ENCODE measurements around the gene ZNF488. TPM values are rescaled to one million over a fixed set of nuclear protein-coding genes. Genes with fewer than 3 reads are reported as not detected.

ZNF488 gene
- total RNA-seq, 2 donors from 2014 or later, result not detected

GRCh38 chr10:47400786-47401185 is 16.7 kb upstream of the ZNF488 start:
- TF ChIP-seq, protein P1, sequence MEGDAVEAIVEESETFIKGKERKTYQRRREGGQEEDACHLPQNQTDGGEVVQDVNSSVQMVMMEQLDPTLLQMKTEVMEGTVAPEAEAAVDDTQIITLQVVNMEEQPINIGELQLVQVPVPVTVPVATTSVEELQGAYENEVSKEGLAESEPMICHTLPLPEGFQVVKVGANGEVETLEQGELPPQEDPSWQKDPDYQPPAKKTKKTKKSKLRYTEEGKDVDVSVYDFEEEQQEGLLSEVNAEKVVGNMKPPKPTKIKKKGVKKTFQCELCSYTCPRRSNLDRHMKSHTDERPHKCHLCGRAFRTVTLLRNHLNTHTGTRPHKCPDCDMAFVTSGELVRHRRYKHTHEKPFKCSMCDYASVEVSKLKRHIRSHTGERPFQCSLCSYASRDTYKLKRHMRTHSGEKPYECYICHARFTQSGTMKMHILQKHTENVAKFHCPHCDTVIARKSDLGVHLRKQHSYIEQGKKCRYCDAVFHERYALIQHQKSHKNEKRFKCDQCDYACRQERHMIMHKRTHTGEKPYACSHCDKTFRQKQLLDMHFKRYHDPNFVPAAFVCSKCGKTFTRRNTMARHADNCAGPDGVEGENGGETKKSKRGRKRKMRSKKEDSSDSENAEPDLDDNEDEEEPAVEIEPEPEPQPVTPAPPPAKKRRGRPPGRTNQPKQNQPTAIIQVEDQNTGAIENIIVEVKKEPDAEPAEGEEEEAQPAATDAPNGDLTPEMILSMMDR (IDR thresholded peaks at IDR 0.05), result no peak
- Histone ChIP-seq H3K27me3 (replicated peaks; ENCODE audit: insufficient read depth) (no peaks in the 10 kb centered on the region), H3K4me3 (no peak overlapping the region), H3K27ac (no peak overlapping the region), H3K4me1 (ENCODE audit: control insufficient read depth in 1 of 2, low read depth in 2 of 2) (peaks cover 2 to 14% of the 10 kb centered on the region in 2 donors), H3K9me3 (no peaks in the 10 kb centered on the region), H3K36me3 (no peaks in the 10 kb centered on the region)
- no peak for ATAC-seq (ENCODE audit: insufficient number of reproducible peaks, low FRiP score, low read depth)
- no peak for DNase-seq (ENCODE audit: low spot score)

DNA sequence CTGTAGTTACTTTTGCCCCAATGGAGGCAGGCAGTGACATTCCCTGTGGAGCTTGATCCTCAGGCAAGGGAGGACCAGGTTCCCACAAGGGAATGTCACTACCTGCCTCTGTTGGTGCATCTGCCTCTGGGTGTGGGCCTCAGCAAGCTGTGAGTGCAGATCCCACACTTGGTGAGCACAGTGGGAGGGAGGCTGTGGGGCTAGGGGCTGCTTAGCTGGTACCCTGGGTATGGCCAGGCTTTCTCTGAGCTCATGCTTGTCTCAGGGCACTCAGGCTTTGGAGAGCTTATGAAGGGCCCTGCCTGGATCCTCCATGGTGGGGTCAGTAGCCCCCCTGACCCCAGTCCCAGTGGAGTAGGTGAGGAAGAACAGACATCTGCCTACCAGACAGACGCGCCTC is 16.2 kb upstream of the ZNF488 start:
- DNase-seq (ENCODE audit: low spot score) (no peak), ATAC-seq (ENCODE audit: insufficient number of reproducible peaks, low FRiP score, low read depth) (no peak)
- Histone ChIP-seq H3K4me3 (no peak overlapping the region), H3K27ac (no peak overlapping the region), H3K27me3 (replicated peaks; ENCODE audit: insufficient read depth) (no peaks in the 10 kb centered on the region), H3K4me1 (ENCODE audit: control insufficient read depth in 1 of 2, low read depth in 2 of 2) (peaks cover 2 to 14% of the 10 kb centered on the region in 2 donors), H3K9me3 (no peaks in the 10 kb centered on the region), H3K36me3 (no peaks in the 10 kb centered on the region)
- TF ChIP-seq, protein P1 (IDR thresholded peaks at IDR 0.05), result no peak

- TF ChIP-seq, protein P1 (IDR thresholded peaks at IDR 0.05), result no peak
- DNase-seq (ENCODE audit: low spot score), result no peak
- H3K36me3 ChIP-seq, result no peaks in the 10 kb centered on the region
- no peak overlapping the region for H3K4me3 ChIP-seq
- no peaks in the 10 kb centered on the region for H3K27me3 ChIP-seq (replicated peaks; ENCODE audit: insufficient read depth)
- H3K9me3 ChIP-seq, result no peaks in the 10 kb centered on the region
- no peak for ATAC-seq (ENCODE audit: insufficient number of reproducible peaks, low FRiP score, low read depth)
- no peaks in the 10 kb centered on the region for H3K4me1 ChIP-seq (ENCODE audit: control insufficient read depth in 1 of 2, low read depth in 2 of 2)
- no peak overlapping the region for H3K27ac ChIP-seq
Observed at GRCh38 chr10:47397256-47397655, 13.2 kb upstream of the ZNF488 start.

GRCh38 chr10:47396311-47396717 is 12.2 kb upstream of the ZNF488 start:
- TF ChIP-seq, protein P1 (IDR thresholded peaks at IDR 0.05), result no peak
- no peak overlapping the region for H3K4me3 ChIP-seq
- H3K9me3 ChIP-seq, result no peaks in the 10 kb centered on the region
- H3K27ac ChIP-seq, result no peak overlapping the region
- no peaks in the 10 kb centered on the region for H3K27me3 ChIP-seq (replicated peaks; ENCODE audit: insufficient read depth)
- no peaks in the 10 kb centered on the region for H3K4me1 ChIP-seq (ENCODE audit: control insufficient read depth in 1 of 2, low read depth in 2 of 2)
- ATAC-seq (ENCODE audit: insufficient number of reproducible peaks, low FRiP score, low read depth) (no peak), DNase-seq (ENCODE audit: low spot score) (no peak)
- H3K36me3 ChIP-seq, result no peaks in the 10 kb centered on the region

GRCh38 chr10:47389619-47390018 is 5.5 kb upstream of the ZNF488 start:
- Histone ChIP-seq H3K9me3 (no peaks in the 10 kb centered on the region), H3K27me3 (replicated peaks; ENCODE audit: insufficient read depth) (no peaks in the 10 kb centered on the region), H3K4me3 (no peak overlapping the region), H3K4me1 (ENCODE audit: control insufficient read depth in 1 of 2, low read depth in 2 of 2) (peaks cover 0 to 3% of the 10 kb centered on the region in 2 donors), H3K27ac (no peak overlapping the region), H3K36me3 (no peaks in the 10 kb centered on the region)
- DNase-seq (ENCODE audit: low spot score), result no peak
- TF ChIP-seq, protein P1 (IDR thresholded peaks at IDR 0.05), result no peak
- ATAC-seq (ENCODE audit: insufficient number of reproducible peaks, low FRiP score, low read depth), result no peak

Data from thoracic aorta (tissue), 2 donors.